ENCODE measurements around the gene NRBF2.

DNA sequence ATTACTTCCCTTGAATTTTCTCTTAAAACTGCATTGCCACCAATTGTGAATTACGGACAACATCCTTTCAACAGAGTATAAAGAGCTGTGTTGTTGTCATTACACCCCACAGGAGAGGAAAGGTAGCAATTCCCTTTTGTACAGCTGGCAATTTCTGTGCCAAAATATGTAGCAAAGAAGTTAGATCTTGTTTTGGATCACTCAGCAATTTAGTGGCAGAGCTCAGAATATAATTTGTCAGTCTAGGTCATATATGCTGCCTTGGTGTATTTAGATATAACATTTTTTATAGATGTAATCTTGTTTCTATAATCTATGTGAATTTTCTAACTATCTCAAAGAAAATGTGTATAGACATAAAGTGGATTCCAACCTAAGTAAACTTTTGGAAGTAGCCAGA is 38.8 kb downstream of the NRBF2 start:
- TF ChIP-seq POLR2A (IDR thresholded peaks at IDR 0.05) = no peak
- TF ChIP-seq, protein P1, sequence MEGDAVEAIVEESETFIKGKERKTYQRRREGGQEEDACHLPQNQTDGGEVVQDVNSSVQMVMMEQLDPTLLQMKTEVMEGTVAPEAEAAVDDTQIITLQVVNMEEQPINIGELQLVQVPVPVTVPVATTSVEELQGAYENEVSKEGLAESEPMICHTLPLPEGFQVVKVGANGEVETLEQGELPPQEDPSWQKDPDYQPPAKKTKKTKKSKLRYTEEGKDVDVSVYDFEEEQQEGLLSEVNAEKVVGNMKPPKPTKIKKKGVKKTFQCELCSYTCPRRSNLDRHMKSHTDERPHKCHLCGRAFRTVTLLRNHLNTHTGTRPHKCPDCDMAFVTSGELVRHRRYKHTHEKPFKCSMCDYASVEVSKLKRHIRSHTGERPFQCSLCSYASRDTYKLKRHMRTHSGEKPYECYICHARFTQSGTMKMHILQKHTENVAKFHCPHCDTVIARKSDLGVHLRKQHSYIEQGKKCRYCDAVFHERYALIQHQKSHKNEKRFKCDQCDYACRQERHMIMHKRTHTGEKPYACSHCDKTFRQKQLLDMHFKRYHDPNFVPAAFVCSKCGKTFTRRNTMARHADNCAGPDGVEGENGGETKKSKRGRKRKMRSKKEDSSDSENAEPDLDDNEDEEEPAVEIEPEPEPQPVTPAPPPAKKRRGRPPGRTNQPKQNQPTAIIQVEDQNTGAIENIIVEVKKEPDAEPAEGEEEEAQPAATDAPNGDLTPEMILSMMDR (IDR thresholded peaks at IDR 0.05) = no peak
- TF ChIP-seq EP300 (IDR thresholded peaks at IDR 0.05) = no peak

All from ovary (tissue), 3 donors.